OCI-M2 (cell line): ENCODE data around the gene KIF26B.

Source experiments
- DNase-seq: peaks from one replicate; lab custom pipeline; 2025; ENCODE audit not compliant: unreplicated experiment; lab: John Stamatoyannopoulos, UW

Gene KIF26B

GRCh38 chr1:245132771-245133170 is 22.0 kb upstream of the KIF26B start:
- DNase-seq = no peak

DNA sequence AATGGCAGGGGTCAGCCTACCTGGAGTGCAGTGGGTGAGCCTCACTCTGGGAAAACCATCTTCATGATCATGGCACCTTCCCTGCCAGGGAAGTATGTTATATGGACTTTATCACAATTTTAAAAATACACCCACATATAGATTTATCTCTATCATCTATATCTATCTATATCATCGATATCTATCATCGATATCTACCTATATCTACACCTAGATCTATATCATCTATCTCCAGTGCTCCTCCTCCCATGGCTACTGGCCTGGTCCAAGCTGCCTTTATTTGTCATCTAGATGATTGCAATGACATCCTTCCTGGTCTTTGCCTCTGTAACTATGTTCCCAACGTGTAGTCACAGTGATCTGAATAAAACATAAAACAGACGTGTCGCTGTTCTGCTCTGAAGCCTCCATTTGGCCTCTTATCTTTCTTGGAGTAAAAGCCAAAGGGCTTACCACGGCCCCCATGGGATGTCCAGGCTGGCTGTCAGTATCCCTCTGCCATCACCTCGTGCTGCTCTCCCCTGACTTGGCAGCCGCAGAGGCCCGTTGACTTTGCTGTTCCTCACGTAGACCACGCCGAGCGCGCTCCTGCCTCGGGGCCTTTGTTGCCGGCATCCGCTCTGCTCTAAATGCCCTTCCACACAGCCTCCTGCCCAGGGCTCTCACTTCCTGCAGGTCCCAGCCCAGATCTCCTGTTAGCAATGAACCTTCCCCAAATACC is 20.6 kb upstream of the KIF26B start:
- no peak for DNase-seq

DNA sequence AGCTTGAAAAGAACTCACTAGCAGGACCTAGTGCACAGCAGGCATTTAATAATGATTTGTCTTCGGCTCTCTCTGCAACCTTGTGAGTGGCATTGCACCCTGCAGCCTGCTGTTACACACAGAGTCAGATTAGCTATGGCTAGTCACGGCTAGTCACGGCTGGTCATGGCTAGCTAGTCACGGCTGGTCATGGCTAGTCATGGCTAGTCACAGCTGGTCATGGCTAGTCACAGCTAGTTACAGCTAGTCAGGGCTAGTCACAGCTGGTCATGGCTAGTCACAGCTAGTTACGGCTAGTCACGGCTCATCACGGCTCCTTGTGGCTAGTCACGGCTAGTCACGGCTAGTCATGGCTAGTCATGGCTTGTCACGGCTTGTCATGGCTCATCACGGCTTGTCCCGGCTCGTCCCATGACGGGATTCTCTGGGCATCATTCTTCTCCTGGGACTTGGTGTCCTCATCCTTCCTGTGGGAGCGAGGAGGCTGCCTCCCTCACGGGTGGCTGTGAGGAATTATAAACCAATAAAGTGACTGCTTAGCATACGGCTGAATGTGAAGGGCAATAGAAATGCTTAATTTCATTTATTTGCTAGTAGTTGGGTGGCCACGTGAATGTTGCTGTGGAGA is 12.5 kb upstream of the KIF26B start:
- no peak for DNase-seq

DNA sequence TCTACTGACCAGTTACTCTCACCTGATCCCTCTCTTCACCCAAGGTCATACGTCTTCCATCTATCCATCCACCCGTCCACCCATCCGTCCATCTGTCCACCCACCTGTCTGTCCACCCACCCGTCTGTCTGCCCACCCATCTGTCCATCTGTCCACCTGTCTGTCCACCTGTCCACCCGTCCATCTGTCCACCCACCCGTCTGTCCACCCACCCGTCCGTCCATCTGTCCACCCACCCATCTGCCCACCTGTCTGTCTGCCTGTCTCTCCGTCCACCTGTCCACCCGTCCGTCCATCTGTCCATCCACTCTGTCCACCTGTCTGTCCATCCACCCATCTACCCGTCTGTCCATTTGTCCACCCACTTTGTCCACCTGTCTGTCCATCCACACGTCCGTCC is 11.8 kb upstream of the KIF26B start:
- no peak for DNase-seq

DNA sequence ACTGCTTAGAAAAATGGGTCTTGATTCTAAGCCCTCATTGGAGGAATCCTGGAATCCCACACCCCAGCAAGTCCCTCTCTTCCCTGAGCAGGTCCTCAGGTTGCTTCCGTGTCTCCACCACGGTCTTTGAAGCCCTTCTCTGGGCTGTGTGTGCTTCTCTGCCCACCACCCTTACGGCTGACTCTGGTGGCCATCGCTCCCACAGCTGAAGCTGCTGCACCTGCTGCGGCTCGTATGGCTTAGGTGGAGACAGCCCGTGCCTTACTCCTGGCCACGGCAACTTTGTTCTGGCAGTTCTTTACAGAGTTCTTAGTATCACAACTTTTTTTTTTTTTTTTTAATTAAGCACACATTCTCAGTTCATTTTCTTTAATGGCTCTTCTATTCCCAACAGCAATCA is 10.9 kb upstream of the KIF26B start:
- no peak for DNase-seq

GRCh38 chr1:245148069-245148468 is 6.7 kb upstream of the KIF26B start:
- no peak for DNase-seq

GRCh38 chr1:245148861-245149260 is 5.9 kb upstream of the KIF26B start:
- DNase-seq = no peak

GRCh38 chr1:245153081-245153551 is 1.7 kb upstream of the KIF26B start:
- DNase-seq = peak; percentile 18

DNA sequence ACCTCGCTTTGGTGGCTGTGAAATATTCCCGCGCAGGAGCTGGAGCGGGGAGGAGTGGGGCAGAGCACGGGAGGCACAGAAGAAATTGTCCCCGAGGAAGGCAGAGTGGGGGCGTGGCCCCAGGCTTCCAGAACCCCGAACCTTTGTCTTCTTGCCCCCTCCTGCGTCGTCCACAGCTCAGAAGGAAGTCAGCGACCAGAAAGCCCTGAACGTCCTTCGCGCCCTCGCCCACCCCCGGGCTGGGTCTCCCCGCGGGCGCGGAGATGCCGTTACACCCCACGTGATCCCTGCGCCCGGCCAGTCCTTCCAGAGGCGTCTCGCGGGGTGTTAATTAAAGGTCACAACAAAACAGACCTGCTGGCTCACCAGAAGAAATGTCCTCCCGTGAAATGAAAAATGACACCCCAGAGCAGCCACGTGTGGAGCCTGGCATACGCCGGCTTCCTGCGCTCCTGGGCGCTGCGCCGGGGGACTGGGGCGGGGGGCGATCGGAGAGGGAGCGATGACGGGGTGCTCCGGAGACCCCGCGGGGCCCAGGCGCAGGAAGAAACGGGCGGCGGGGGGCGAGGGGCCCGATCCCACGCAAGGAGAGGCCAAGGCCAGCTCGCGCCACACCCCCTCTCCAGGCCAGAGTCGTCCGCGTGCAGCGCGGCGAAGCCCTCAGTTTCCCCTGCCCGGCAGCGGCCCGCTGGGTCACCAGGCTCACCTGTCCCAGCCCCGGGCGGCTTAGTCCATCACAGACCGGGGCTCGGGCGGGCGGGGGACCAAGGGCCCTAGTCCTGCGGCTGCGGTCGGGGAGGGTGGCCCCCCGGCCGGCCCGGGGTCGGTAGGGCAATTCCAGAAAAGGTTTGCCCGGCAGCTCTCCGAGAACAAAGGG is 995 bp upstream of the KIF26B start:
- no peak for DNase-seq

DNA sequence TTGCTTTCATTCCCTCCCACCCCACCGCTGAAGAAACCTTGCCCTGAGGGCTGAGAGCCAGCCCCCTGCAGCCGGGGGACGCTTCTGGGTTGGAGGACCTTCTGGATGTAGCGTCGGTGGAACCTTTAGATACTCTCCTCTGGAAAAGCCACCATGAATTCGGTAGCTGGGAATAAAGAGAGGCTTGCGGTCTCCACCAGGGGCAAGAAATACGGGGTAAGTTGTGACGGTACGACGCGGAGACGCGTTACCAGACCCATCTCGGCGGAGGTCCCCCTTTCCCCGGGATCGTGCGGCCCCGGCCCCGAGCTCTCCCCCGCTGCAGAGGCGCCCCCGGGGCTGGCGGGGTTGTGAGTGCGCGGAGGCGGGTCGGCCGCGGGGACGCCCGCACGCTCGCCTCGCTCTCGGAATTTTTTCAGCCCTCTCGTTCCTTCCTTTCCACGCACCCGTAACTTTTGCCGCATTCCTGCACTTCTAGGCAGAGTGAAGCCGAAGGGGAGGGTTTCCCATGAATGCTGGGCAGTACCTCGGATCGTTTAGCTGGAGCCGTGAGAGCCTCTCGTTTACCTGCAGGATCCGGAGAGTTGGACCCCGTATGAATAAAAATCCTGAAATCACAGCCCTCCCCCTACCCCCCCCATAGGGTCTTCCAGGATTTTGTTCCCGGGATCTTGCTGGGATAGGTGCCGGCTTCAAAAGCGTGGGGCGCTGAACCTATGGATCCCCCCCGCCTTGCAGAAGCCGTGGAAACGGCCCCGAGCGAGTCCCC is 671 bp downstream of the KIF26B start:
- DNase-seq = no peak

GRCh38 chr1:245156041-245156735 is 1.4 kb downstream of the KIF26B start:
- no peak for DNase-seq

GRCh38 chr1:245156736-245157505 is 2.1 kb downstream of the KIF26B start:
- no peak for DNase-seq

GRCh38 chr1:245158913-245159312 is 4.1 kb downstream of the KIF26B start:
- no peak for DNase-seq

- DNase-seq = no peak
These were observed 5.5 kb downstream of the KIF26B start for GRCh38 chr1:245160288-245160687.

- no peak for DNase-seq
These were observed 6.1 kb downstream of the KIF26B start for GRCh38 chr1:245160741-245161400.

GRCh38 chr1:245161866-245162265 is 7.1 kb downstream of the KIF26B start:
- DNase-seq = no peak

- no peak for DNase-seq
These were observed 11.7 kb downstream of the KIF26B start for GRCh38 chr1:245166471-245166885.

- no peak for DNase-seq
These were observed 13.3 kb downstream of the KIF26B start for GRCh38 chr1:245168086-245168485.

GRCh38 chr1:245168906-245169305 is 14.1 kb downstream of the KIF26B start:
- no peak for DNase-seq
